HG03354 (cell line): ENCODE data around the gene OR51A4.
"Not testable (repeated sequence)": the region's sequence is repeated elsewhere in the genome, so short reads cannot be mapped to it uniquely, and the experiment has no call there.

Experiments used
- ATAC-seq: cut with Tn5 transposase; IDR thresholded peaks from one replicate; pipeline ENCODE4 v1.9.1; 2021; ENCODE audit warnings: mild to moderate bottlenecking; ENCODE audit not compliant: unreplicated experiment, poor library complexity, severe bottlenecking

Gene OR51A4

GRCh38 chr11:4947505-4947904 lies at the start of gene OR51A4:
OR51A4 (minus strand) TSS chr11:4947605; CDS start chr11:4947100, 505 bp downstream.
- no peak for ATAC-seq

GRCh38 chr11:4994551-4994950 lies 47.1 kb upstream of the OR51A4 start, which contains the start of gene OR51L1:
OR51L1 (plus strand) TSS chr11:4994851; CDS start chr11:4998983, 4,132 bp downstream.
- ATAC-seq = no peak

- no peak for ATAC-seq
These were observed 43.7 kb upstream of the OR51A4 start for GRCh38 chr11:4991060-4991459.

GRCh38 chr11:4983841-4984240 lies 36.4 kb upstream of the OR51A4 start:
- no peak for ATAC-seq

GRCh38 chr11:4982678-4983077 lies 35.3 kb upstream of the OR51A4 start:
- ATAC-seq = no peak

GRCh38 chr11:4979036-4979435 lies 31.6 kb upstream of the OR51A4 start:
- ATAC-seq = no peak

- ATAC-seq = no peak
These were observed 28.0 kb upstream of the OR51A4 start for GRCh38 chr11:4975436-4975835.

- no peak for ATAC-seq
These were observed 15.4 kb upstream of the OR51A4 start for GRCh38 chr11:4962816-4963215.

GRCh38 chr11:4960877-4961276 lies 13.5 kb upstream of the OR51A4 start:
- ATAC-seq = no peak

- ATAC-seq = no peak
These were observed 10.0 kb upstream of the OR51A4 start for GRCh38 chr11:4957396-4957795.

GRCh38 chr11:4955613-4956012 lies 8.2 kb upstream of the OR51A4 start, which contains the start of gene OR51A2:
OR51A2 (minus strand) TSS chr11:4955713; CDS start chr11:4955713, 0 bp downstream.
- not testable (repeated sequence) for ATAC-seq

- ATAC-seq = no peak
These were observed 10.7 kb downstream of the OR51A4 start for GRCh38 chr11:4936745-4937144.

- no peak for ATAC-seq
These were observed 14.7 kb downstream of the OR51A4 start for GRCh38 chr11:4932751-4933150.

- no peak for ATAC-seq
These were observed 20.8 kb downstream of the OR51A4 start for GRCh38 chr11:4926608-4927007.

GRCh38 chr11:4924239-4924638 lies 23.2 kb downstream of the OR51A4 start, which contains the start of gene OR51G1:
OR51G1 (minus strand) TSS chr11:4924339; CDS start chr11:4924339, 0 bp downstream.
- no peak for ATAC-seq

GRCh38 chr11:4922304-4922703 lies 25.1 kb downstream of the OR51A4 start:
- ATAC-seq = no peak

GRCh38 chr11:4921796-4922195 lies 25.6 kb downstream of the OR51A4 start:
- ATAC-seq = no peak

- ATAC-seq = no peak
These were observed 28.2 kb downstream of the OR51A4 start, which contains the start of gene OR51G2 for GRCh38 chr11:4919250-4919649. OR51G2 (minus strand) TSS chr11:4919350; CDS start chr11:4915663, 3,687 bp downstream.

GRCh38 chr11:4916581-4916980 lies 30.8 kb downstream of the OR51A4 start:
- no peak for ATAC-seq

- no peak for ATAC-seq
These were observed 43.9 kb downstream of the OR51A4 start, which contains the start of gene OR51A7 for GRCh38 chr11:4903484-4903883. OR51A7 (plus strand) TSS chr11:4903783; CDS start chr11:4907370, 3,587 bp downstream.
